SK-N-SH (cell line): ENCODE measurements around the gene OSBP2. TPM values are rescaled to one million over a fixed set of nuclear protein-coding genes. Genes with fewer than 3 reads are reported as not detected.

Experiments
- CTCF ChIA-PET: fragments of 300-600, 350-600 bp; formaldehyde crosslinking; extraction: SDS; loops from one replicate; lab custom pipeline; 2021; lab: Yijun Ruan, JAX
- POLR2A ChIA-PET: fragments of 350-600 bp; sonication (Branson Sonifier 250); formaldehyde crosslinking; extraction: SDS; loops from one replicate; lab custom pipeline; 2020; ENCODE audit warnings: antibody characterized with exemption, inconsistent platforms; lab: Yijun Ruan, JAX
- DNase-seq: peaks from one replicate; pipeline ENCODE4 v3.0.0; 2012
- H2AFZ ChIP-seq: fragments of 200-600 bp; sonication (generic); 2 replicates; pipeline ENCODE4 v1.8.1; 2016; ENCODE audit warnings: antibody characterized with exemption, mild to moderate bottlenecking, low read depth
- H3F3A ChIP-seq: fragments of 200-600 bp; sonication (generic); replicated peaks from 2 replicates; pipeline ENCODE3; 2016; ENCODE audit warnings: antibody characterized with exemption, mild to moderate bottlenecking; ENCODE audit not compliant: insufficient read depth
- H3K27ac ChIP-seq, 2 experiments: fragments of 200-500 bp in 1 of 2; fragments of 200-600 bp in 1 of 2; sonication (Bioruptor generic) in 1 of 2; sonication (generic), shearing (Covaris generic) in 1 of 2; 2 replicates each; pipeline versions ENCODE4 v1.5.1 to v1.6.1; 2014 to 2016; ENCODE audit warnings: low read depth in 2 of 2, inconsistent platforms in 1 of 2, low read length in 1 of 2, mild to moderate bottlenecking in 1 of 2, mixed read lengths in 1 of 2
- H3K27me3 ChIP-seq: fragments of 200-600 bp; sonication (generic), shearing (Covaris generic); 2 replicates; pipeline ENCODE4 v1.6.1; 2016; ENCODE audit warnings: mixed run types; ENCODE audit not compliant: insufficient read depth
- H3K36me3 ChIP-seq, 2 experiments: fragments of 200-500 bp in 1 of 2; fragments of 200-600 bp in 1 of 2; sonication (Bioruptor generic) in 1 of 2; sonication (generic) in 1 of 2; replicated peaks in 1 of 2; 2 replicates each; pipeline versions ENCODE3 to v1.5.1; 2014 to 2016; ENCODE audit warnings: low read length in 1 of 2, mild to moderate bottlenecking in 1 of 2; ENCODE audit not compliant: insufficient read depth in 2 of 2, control insufficient read depth in 1 of 2
- H3K4me1 ChIP-seq, 2 experiments: fragments of 200-500 bp in 1 of 2; fragments of 200-600 bp in 1 of 2; sonication (Bioruptor generic) in 1 of 2; sonication (generic), shearing (Covaris generic) in 1 of 2; 2 replicates each; pipeline versions ENCODE4 v1.5.1 to v1.6.1; 2014 to 2016; ENCODE audit warnings: low read depth in 1 of 2, low read length in 1 of 2, mixed run types in 1 of 2; ENCODE audit not compliant: insufficient read depth in 2 of 2, control insufficient read depth in 1 of 2
- H3K4me2 ChIP-seq: fragments of 200-600 bp; sonication (generic), shearing (Covaris generic); 2 replicates; pipeline ENCODE4 v1.6.1; 2017; ENCODE audit warnings: mixed run types
- H3K4me3 ChIP-seq, 2 experiments: fragments of 200-500 bp in 1 of 2; fragments of 200-600 bp in 1 of 2; sonication (Bioruptor generic) in 1 of 2; sonication (generic), shearing (Covaris generic) in 1 of 2; 2 replicates each; pipeline versions ENCODE4 v1.5.1 to v1.8.1; 2014 to 2016; ENCODE audit warnings: low read depth in 2 of 2, inconsistent platforms in 1 of 2, low read length in 1 of 2, mild to moderate bottlenecking in 1 of 2, mixed read lengths in 1 of 2, moderate library complexity in 1 of 2
- H3K79me2 ChIP-seq: fragments of 200-600 bp; sonication (generic); 2 replicates; pipeline ENCODE4 v1.8.1; 2017; ENCODE audit warnings: mild to moderate bottlenecking; ENCODE audit not compliant: insufficient read depth
- H3K9ac ChIP-seq: fragments of 200-600 bp; sonication (generic); 2 replicates; pipeline ENCODE4 v1.6.1; 2017; ENCODE audit warnings: mixed run types
- H3K9me2 ChIP-seq: fragments of 200-600 bp; sonication (generic); 2 replicates; pipeline ENCODE4 v1.6.1; 2017; ENCODE audit warnings: mixed run types
- H3K9me3 ChIP-seq: fragments of 200-600 bp; sonication (generic); 2 replicates; pipeline ENCODE4 v1.6.1; 2017; ENCODE audit warnings: mixed run types, mild to moderate bottlenecking, moderate library complexity
- H4K20me1 ChIP-seq: fragments of 200-600 bp; sonication (generic); 2 replicates; pipeline ENCODE4 v1.6.1; 2017; ENCODE audit warnings: mild to moderate bottlenecking, mixed run types; ENCODE audit not compliant: insufficient read depth
- EZH2phosphoT487 ChIP-seq: fragments of 200-600 bp; sonication (generic); IDR thresholded peaks from 2 replicates; pipeline ENCODE4 v1.6.1; 2017; ENCODE audit warnings: low read depth, mixed run types, mild to moderate bottlenecking, antibody characterized with exemption, moderate library complexity, borderline replicate concordance
- FOXM1 ChIP-seq: IDR thresholded peaks from 2 replicates; pipeline ENCODE4 v1.4.0; 2012; ENCODE audit warnings: low read depth, mild to moderate bottlenecking
- GABPA ChIP-seq: IDR thresholded peaks from 2 replicates; pipeline ENCODE4 v1.4.0; 2012; ENCODE audit warnings: low read depth, mild to moderate bottlenecking
- GATA2 ChIP-seq: sonication (generic); formaldehyde crosslinking; IDR thresholded peaks from 2 replicates; pipeline ENCODE4 v1.5.0; 2020; ENCODE audit warnings: mild to moderate bottlenecking, missing genetic modification reagents
- JUND ChIP-seq: IDR thresholded peaks from 2 replicates; pipeline ENCODE4 v1.4.0; 2012
- NRF1 ChIP-seq: IDR thresholded peaks from 2 replicates; pipeline ENCODE4 v1.6.1; 2012; ENCODE audit warnings: low read depth, mild to moderate bottlenecking, low read length
- PBX3 ChIP-seq: IDR thresholded peaks from 2 replicates; pipeline ENCODE4; 2012
- POLR2AphosphoS5 ChIP-seq: IDR thresholded peaks from 2 replicates; pipeline ENCODE4 v1.6.1; 2012; ENCODE audit warnings: low read depth, low read length
- RCOR1 ChIP-seq: fragments of 150-350 bp; IDR thresholded peaks from 2 replicates; pipeline ENCODE4 v1.6.1; 2017; ENCODE audit warnings: antibody characterized with exemption, low read length
- USF2 ChIP-seq: fragments of 150-350 bp; IDR thresholded peaks from 2 replicates; pipeline ENCODE4 v1.6.1; 2017; ENCODE audit warnings: antibody characterized with exemption, low read length, low read depth, borderline replicate concordance
- YY1 ChIP-seq: IDR thresholded peaks from 2 replicates; pipeline ENCODE4 v1.4.0; 2012; ENCODE audit warnings: low read depth, mild to moderate bottlenecking
- WGBS: methylation state at CpG from one replicate; pipeline ENCODE4 v1.1.6; 2017; ENCODE audit warnings: low lambda C conversion rate; 5-methylcytosine and 5-hydroxymethylcytosine counted together
- polyA plus RNA-seq, 3 experiments: library from polyadenylated mRNA; depleted of rRNA; stranded (reverse); fragments of >200 nt; gene quantifications; 2 replicates each; pipeline ENCODE4 v1.2.3, GENCODE V29; 2012
- TF ChIP-seq, protein P1 (sequence below): IDR thresholded peaks from 2 replicates; pipeline ENCODE4 v1.4.0; 2012; ENCODE audit warnings: low read depth, borderline replicate concordance
- TF ChIP-seq, protein P2 (sequence below): fragments of 150-350 bp; IDR thresholded peaks from 2 replicates; pipeline ENCODE4 v1.6.1; 2016; ENCODE audit warnings: mild to moderate bottlenecking, low read depth, low read length

OSBP2 gene
- polyA plus RNA-seq, 1 of the 3 experiments (the other 2 are of a cell fraction) = 3.1 TPM

GRCh38 chr22:30717952-30718351 lies 23.3 kb downstream of the OSBP2 start:
- 83% methylated on average over 3 of the region's 3 CpGs for WGBS
- peaks cover 16% of the 10 kb centered on the region for H3F3A ChIP-seq
- TF ChIP-seq USF2 (no peak), POLR2AphosphoS5 (no peak), RCOR1 (no peak), GATA2 (CRISPR knock-in tag) (no peak), GABPA (no peak), PBX3 (no peak)
- TF ChIP-seq, protein P1, sequence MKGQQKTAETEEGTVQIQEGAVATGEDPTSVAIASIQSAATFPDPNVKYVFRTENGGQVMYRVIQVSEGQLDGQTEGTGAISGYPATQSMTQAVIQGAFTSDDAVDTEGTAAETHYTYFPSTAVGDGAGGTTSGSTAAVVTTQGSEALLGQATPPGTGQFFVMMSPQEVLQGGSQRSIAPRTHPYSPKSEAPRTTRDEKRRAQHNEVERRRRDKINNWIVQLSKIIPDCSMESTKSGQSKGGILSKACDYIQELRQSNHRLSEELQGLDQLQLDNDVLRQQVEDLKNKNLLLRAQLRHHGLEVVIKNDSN = no peak
- TF ChIP-seq, all 33 proteins: peak for 0
- Histone ChIP-seq H3K27me3 (no peaks in the 10 kb centered on the region), H3K9me2 (no peaks in the 10 kb centered on the region), H2AFZ (peak overlapping the region; percentile 39; the same call in 1 of the 2 replicates), H3K4me2 (peak overlapping the region; percentile 30), H3K36me3 (no peaks in the 10 kb centered on the region), H3K9ac (no peak overlapping the region), H3K79me2 (no peaks in the 10 kb centered on the region), H3K4me3 (no peak overlapping the region), H3K9me3 (no peaks in the 10 kb centered on the region), H3K27ac (peak overlapping the region in 1 of 2 experiments; percentile 63; a peak in 3 of 4 replicates), H3K4me1 (peaks cover 11 to 15% of the 10 kb centered on the region in 2 experiments; a peak in 3 of 4 replicates), H4K20me1 (no peaks in the 10 kb centered on the region)
- ChIA-PET CTCF (interaction anchor here (0.5 to 1.3 kb wide), 2 partner anchors 31 to 83 kb away, joined by 3 read pairs; no protein-coding TSS in a partner anchor), POLR2A (no interaction called here)
- no peak for DNase-seq

DNA sequence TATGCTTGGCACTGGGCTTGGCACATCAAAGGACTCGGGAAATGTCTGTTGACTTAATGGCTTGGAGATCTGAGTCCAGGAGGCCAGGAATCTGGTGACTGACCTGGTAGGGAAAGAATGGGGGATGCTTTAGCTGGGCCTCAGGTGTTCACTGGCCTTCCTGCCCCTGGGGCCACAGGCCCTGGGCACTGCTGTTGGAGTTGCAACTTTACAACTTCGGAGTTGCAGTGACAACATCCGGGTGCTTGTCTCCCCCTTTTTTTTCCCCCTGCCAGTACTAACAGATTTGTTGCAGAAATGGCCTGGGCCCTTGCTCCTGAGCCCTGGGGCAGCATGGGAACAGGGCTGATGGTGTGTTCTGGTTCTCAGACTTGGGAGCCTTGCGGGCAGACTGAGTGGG lies 23.8 kb downstream of the OSBP2 start:
- no peaks in the 10 kb centered on the region for H3K9me3 ChIP-seq
- peaks cover 16% of the 10 kb centered on the region for H3F3A ChIP-seq
- H4K20me1 ChIP-seq = no peaks in the 10 kb centered on the region
- no peaks in the 10 kb centered on the region for H3K79me2 ChIP-seq
- H3K9ac ChIP-seq = no peak overlapping the region
- peak overlapping the region; percentile 53 to 63 for H3K27ac ChIP-seq
- peak; percentile 37 for DNase-seq
- H3K36me3 ChIP-seq = no peaks in the 10 kb centered on the region
- CTCF ChIA-PET = interaction anchor here (0.7 to 1.5 kb wide), 3 partner anchors 31 to 45 kb away, joined by 3 read pairs; no protein-coding TSS in a partner anchor
- TF ChIP-seq JUND = no peak
- no peak for TF ChIP-seq FOXM1
- TF ChIP-seq, protein P2, sequence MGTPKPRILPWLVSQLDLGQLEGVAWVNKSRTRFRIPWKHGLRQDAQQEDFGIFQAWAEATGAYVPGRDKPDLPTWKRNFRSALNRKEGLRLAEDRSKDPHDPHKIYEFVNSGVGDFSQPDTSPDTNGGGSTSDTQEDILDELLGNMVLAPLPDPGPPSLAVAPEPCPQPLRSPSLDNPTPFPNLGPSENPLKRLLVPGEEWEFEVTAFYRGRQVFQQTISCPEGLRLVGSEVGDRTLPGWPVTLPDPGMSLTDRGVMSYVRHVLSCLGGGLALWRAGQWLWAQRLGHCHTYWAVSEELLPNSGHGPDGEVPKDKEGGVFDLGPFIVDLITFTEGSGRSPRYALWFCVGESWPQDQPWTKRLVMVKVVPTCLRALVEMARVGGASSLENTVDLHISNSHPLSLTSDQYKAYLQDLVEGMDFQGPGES = no peak
- no peak for TF ChIP-seq NRF1
- no peak for TF ChIP-seq EZH2phosphoT487
- no peak for TF ChIP-seq PBX3
- no peak for TF ChIP-seq YY1
- TF ChIP-seq, all 33 proteins: peak for 0
- POLR2A ChIA-PET = no interaction called here
- Histone ChIP-seq H3K4me1 (peaks cover 11 to 15% of the 10 kb centered on the region in 2 experiments; a peak in 3 of 4 replicates), H3K27me3 (no peaks in the 10 kb centered on the region), H3K4me3 (no peak overlapping the region), H3K4me2 (no peak overlapping the region), H2AFZ (peak overlapping the region; percentile 39; the same call in 1 of the 2 replicates), H3K9me2 (no peaks in the 10 kb centered on the region)
- WGBS = 89% methylated on average over 4 of the region's 4 CpGs
